Measurements from ENCODE around the gene YWHAG.

DNA sequence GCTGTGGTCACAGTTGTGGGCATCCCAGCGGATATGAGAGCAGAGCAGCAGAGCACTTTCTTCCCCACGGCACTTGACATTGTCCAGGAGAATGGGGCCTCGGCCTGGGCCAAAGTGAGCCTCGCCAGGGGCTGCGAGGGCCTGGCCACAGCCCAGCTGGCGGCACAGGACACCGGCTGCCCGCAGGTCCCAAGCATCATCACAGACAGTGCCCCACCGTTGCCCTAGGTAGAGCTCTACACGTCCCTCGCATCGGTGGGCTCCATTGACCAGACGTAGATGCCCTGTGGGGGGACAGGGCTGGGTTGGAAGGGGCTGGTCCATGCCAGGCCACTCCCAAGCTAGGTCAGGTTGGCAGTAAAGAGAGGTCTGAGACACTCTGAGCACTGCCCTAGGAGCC, 31.3 kb upstream of the YWHAG start:
- TF ChIP-seq CTCF (conservative IDR thresholded peaks at IDR 0.05; ENCODE audit: low read depth in 2 of 2) (no peak), POLR2AphosphoS5 (IDR thresholded peaks at IDR 0.05; ENCODE audit: low read depth) (no peak), ZNF114 (CRISPR knock-in tag; IDR thresholded peaks at IDR 0.05) (no peak), EZH2phosphoT487 (IDR thresholded peaks at IDR 0.05; ENCODE audit: unreplicated experiment) (no peak), EZH2 (IDR thresholded peaks at IDR 0.05; ENCODE audit: low read depth, unreplicated experiment) (no peak), CREB1 (CRISPR knock-in tag; IDR thresholded peaks at IDR 0.05; ENCODE audit: low read depth) (no peak), ZNF331 (CRISPR knock-in tag; IDR thresholded peaks at IDR 0.05; ENCODE audit: low read depth) (no peak), REST (IDR thresholded peaks at IDR 0.05; ENCODE audit: unreplicated experiment) (no peak), NANOG (IDR thresholded peaks at IDR 0.05; ENCODE audit: borderline replicate concordance) (no peak), STAT1 (IDR thresholded peaks at IDR 0.05; ENCODE audit: unreplicated experiment) (no peak), JUNB (IDR thresholded peaks at IDR 0.05; ENCODE audit: unreplicated experiment) (no peak), ZNF462 (CRISPR knock-in tag; IDR thresholded peaks at IDR 0.05) (no peak)
- TF ChIP-seq, protein P1, sequence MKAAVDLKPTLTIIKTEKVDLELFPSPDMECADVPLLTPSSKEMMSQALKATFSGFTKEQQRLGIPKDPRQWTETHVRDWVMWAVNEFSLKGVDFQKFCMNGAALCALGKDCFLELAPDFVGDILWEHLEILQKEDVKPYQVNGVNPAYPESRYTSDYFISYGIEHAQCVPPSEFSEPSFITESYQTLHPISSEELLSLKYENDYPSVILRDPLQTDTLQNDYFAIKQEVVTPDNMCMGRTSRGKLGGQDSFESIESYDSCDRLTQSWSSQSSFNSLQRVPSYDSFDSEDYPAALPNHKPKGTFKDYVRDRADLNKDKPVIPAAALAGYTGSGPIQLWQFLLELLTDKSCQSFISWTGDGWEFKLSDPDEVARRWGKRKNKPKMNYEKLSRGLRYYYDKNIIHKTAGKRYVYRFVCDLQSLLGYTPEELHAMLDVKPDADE (IDR thresholded peaks at IDR 0.05) = no peak
